22Rv1 (cell line): ENCODE data around the gene POLA1.

ENCODE experiments used
- H3K27ac ChIP-seq: fragments of 450-650 bp; 2 replicates; pipeline ENCODE4 v1.5.1; 2017
- CTCF ChIP-seq: fragments of 450-650 bp; IDR thresholded peaks from 2 replicates; pipeline ENCODE4 v1.5.1; 2017; ENCODE audit warnings: mild to moderate bottlenecking
- ZFX ChIP-seq: fragments of 450-650 bp; IDR thresholded peaks from 2 replicates; pipeline ENCODE4 v1.6.1; 2017; ENCODE audit warnings: antibody characterized with exemption, borderline replicate concordance

The POLA1 gene

GRCh38 chrX:25009407-25009806 lies 315.7 kb downstream of the POLA1 start:
- TF ChIP-seq ZFX (no peak), CTCF (no peak)
- H3K27ac ChIP-seq, result no peak overlapping the region

- no peak overlapping the region for H3K27ac ChIP-seq
- TF ChIP-seq CTCF, result no peak
- TF ChIP-seq ZFX, result no peak
These were observed 317.3 kb downstream of the POLA1 start for GRCh38 chrX:25010784-25011588.

GRCh38 chrX:25011589-25012432 lies 318.1 kb downstream of the POLA1 start:
- no peak overlapping the region for H3K27ac ChIP-seq
- no peak for TF ChIP-seq CTCF

GRCh38 chrX:25012433-25012735 lies 318.7 kb downstream of the POLA1 start:
- TF ChIP-seq CTCF, result no peak
- TF ChIP-seq ZFX, result no peak
- no peak overlapping the region for H3K27ac ChIP-seq

GRCh38 chrX:25012793-25013631 lies 319.3 kb downstream of the POLA1 start:
- TF ChIP-seq CTCF, result no peak
- no peak for TF ChIP-seq ZFX
- no peak overlapping the region for H3K27ac ChIP-seq

GRCh38 chrX:25013632-25014365 lies 320.1 kb downstream of the POLA1 start:
- no peak overlapping the region for H3K27ac ChIP-seq
- TF ChIP-seq ZFX (no peak), CTCF (no peak)
